HCT116 (cell line): ENCODE measurements around the gene PALMD. TPM values are rescaled to one million over a fixed set of nuclear protein-coding genes. Genes with fewer than 3 reads are reported as not detected.

Experiments
- ATAC-seq: fragments of 200-7000 bp; cut with Tn5 transposase; 2 replicates; pipeline ENCODE4 v1.9.1; 2020; ENCODE audit warnings: mild to moderate bottlenecking, moderate library complexity
- BruUV-seq: library from RNA; stranded (reverse); fragments of 400-500 nt; replicated peaks from 2 replicates; lab custom pipeline; 2021; lab: Mats Ljungman, UMichigan
- CTCF ChIA-PET: fragments of 300-600 bp; sonication (Branson Sonifier 250); formaldehyde crosslinking; loops from one replicate; lab custom pipeline; 2021; ENCODE audit warnings: antibody characterized with exemption; lab: Charles Lee
- POLR2A ChIA-PET: fragments of 300-600, 350-600 bp; sonication (Branson Sonifier 250); formaldehyde crosslinking; loops from one replicate; lab custom pipeline; 2021; ENCODE audit warnings: antibody characterized with exemption; lab: Charles Lee
- RAD21 ChIA-PET, 2 experiments: fragments of 300-600 bp; sonication (Branson Sonifier 250); formaldehyde crosslinking; loops; one replicate each; lab custom pipeline; 2023; ENCODE audit warnings: low total read pairs in 2 of 2; ENCODE audit not compliant: uncharacterized antibody in 2 of 2, unreplicated experiment in 2 of 2, low non-redundant PET in 1 of 2; lab: Charles Lee
- DNase-seq: peaks from one replicate; pipeline ENCODE4 v3.0.0-alpha.2; 2010; ENCODE audit warnings: low read depth, low spot score
- H2AFZ ChIP-seq: fragments of 200-600 bp; shearing (Covaris generic), sonication (generic); 2 replicates; pipeline ENCODE4 v1.6.1; 2017; ENCODE audit warnings: low read depth, mixed run types, mixed read lengths, antibody characterized with exemption, low read length; ENCODE audit not compliant: poor library complexity, severe bottlenecking
- H3K27ac ChIP-seq: 2 replicates; pipeline ENCODE4 v1.5.1; 2012; ENCODE audit warnings: low read depth, low read length
- H3K27me3 ChIP-seq: fragments of 200-600 bp; sonication (generic); 2 replicates; pipeline ENCODE4 v1.6.1; 2016; ENCODE audit warnings: mixed run types, low read length, mixed read lengths; ENCODE audit not compliant: insufficient read depth
- H3K36me3 ChIP-seq, 2 experiments: fragments of 200-500 bp in 1 of 2; fragments of 200-600 bp in 1 of 2; sonication (Bioruptor generic) in 1 of 2; sonication (generic) in 1 of 2; 2 replicates each; pipeline versions ENCODE4 v1.5.1 to v1.6.1; 2014 to 2016; ENCODE audit warnings: low read length in 2 of 2, inconsistent platforms in 1 of 2, mixed read lengths in 1 of 2, mixed run types in 1 of 2; ENCODE audit not compliant: insufficient read depth in 2 of 2, control insufficient read depth in 1 of 2
- H3K4me1 ChIP-seq, 2 experiments: fragments of 200-600 bp in 1 of 2; sonication (generic) in 1 of 2; 2 replicates each; pipeline versions ENCODE4 v1.5.1 to v1.6.1; 2012 to 2017; ENCODE audit warnings: low read length in 2 of 2, inconsistent platforms in 1 of 2, mild to moderate bottlenecking in 1 of 2, mixed read lengths in 1 of 2, mixed run types in 1 of 2, moderate library complexity in 1 of 2; ENCODE audit not compliant: insufficient read depth in 2 of 2, control insufficient read depth in 1 of 2
- H3K4me2 ChIP-seq: fragments of 200-600 bp; sonication (generic); 2 replicates; pipeline ENCODE4 v1.6.1; 2017; ENCODE audit warnings: mixed run types, low read length, mixed read lengths
- H3K4me3 ChIP-seq, 2 experiments: fragments of 200-600 bp in 1 of 2; sonication (generic) in 1 of 2; replicated peaks in 1 of 2; 2 replicates each; pipeline ENCODE4 v1.5.1; 2011 to 2016; ENCODE audit warnings: low read length in 2 of 2, control low read depth in 1 of 2, low read depth in 1 of 2, mild to moderate bottlenecking in 1 of 2, mixed read lengths in 1 of 2, mixed run types in 1 of 2
- H3K79me2 ChIP-seq: fragments of 200-600 bp; sonication (generic); 2 replicates; pipeline ENCODE4 v1.6.1; 2017; ENCODE audit warnings: mild to moderate bottlenecking, mixed run types, low read length, moderate library complexity, mixed read lengths; ENCODE audit not compliant: insufficient read depth
- H3K9ac ChIP-seq: fragments of 200-600 bp; sonication (generic); 2 replicates; pipeline ENCODE4 v1.6.1; 2016; ENCODE audit warnings: low read length, mixed read lengths
- H3K9me2 ChIP-seq: fragments of 200-600 bp; sonication (generic), shearing (Covaris generic); 2 replicates; pipeline ENCODE4 v1.6.1; 2017; ENCODE audit warnings: mixed run types, mild to moderate bottlenecking, moderate library complexity; ENCODE audit not compliant: insufficient read depth
- H3K9me3 ChIP-seq, 2 experiments: fragments of 200-500 bp in 1 of 2; fragments of 200-600 bp in 1 of 2; sonication (Bioruptor generic) in 1 of 2; sonication (generic) in 1 of 2; 2 replicates each; pipeline ENCODE4 v1.6.1; 2014 to 2017; ENCODE audit warnings: low read length in 2 of 2, mixed read lengths in 2 of 2, inconsistent platforms in 1 of 2, low read depth in 1 of 2, mild to moderate bottlenecking in 1 of 2, mixed run types in 1 of 2, moderate library complexity in 1 of 2; ENCODE audit not compliant: control insufficient read depth in 1 of 2, insufficient read depth in 1 of 2
- H4K20me1 ChIP-seq: fragments of 200-600 bp; sonication (generic), shearing (Covaris generic); 2 replicates; pipeline ENCODE4 v1.6.1; 2017; ENCODE audit warnings: mixed run types, mild to moderate bottlenecking, moderate library complexity; ENCODE audit not compliant: insufficient read depth
- EZH2 ChIP-seq: fragments of 200-600 bp; sonication (generic); IDR thresholded peaks from 2 replicates; pipeline ENCODE4 v1.6.1; 2017; ENCODE audit warnings: antibody characterized with exemption, mixed run types
- JUND ChIP-seq: IDR thresholded peaks from 2 replicates; pipeline ENCODE4 v1.6.1; 2012
- SRF ChIP-seq: IDR thresholded peaks from 2 replicates; pipeline ENCODE4 v1.6.1; 2012; ENCODE audit warnings: low read depth
- TCF7L2 ChIP-seq: IDR thresholded peaks from 2 replicates; pipeline ENCODE4 v1.7.0; 2011; ENCODE audit warnings: borderline replicate concordance, inconsistent platforms; ENCODE audit not compliant: insufficient read depth, insufficient read length; ENCODE audit errors: extremely low read depth
- ZNF274 ChIP-seq: fragments of 200-500 bp; sonication (Bioruptor generic); IDR thresholded peaks from 2 replicates; pipeline ENCODE4 v1.6.1; 2014; ENCODE audit warnings: mild to moderate bottlenecking, low read depth, low read length, inconsistent platforms
- intact Hi-C: fragments of 100-400 bp; cut with micrococcal nuclease; formaldehyde crosslinking; loops from 2 replicates; pipeline ENCODE4 v1.10.0; 2022
- total RNA-seq: library from RNA; stranded (reverse); gene quantifications from one replicate; pipeline ENCODE4 v1.2.1, GENCODE V29; 2021; ENCODE audit not compliant: unreplicated experiment
- TF ChIP-seq, protein P1 (sequence below): IDR thresholded peaks from 2 replicates; pipeline ENCODE4 v1.6.1; 2011; ENCODE audit warnings: mild to moderate bottlenecking, low read length, moderate library complexity; ENCODE audit not compliant: insufficient replicate concordance; ENCODE audit errors: extremely low read depth
- TF ChIP-seq, protein P2 (sequence below), 3 experiments: fragments of 200-600 bp in 1 of 3; sonication (generic) in 1 of 3; IDR thresholded peaks in 2 of 3; conservative IDR thresholded peaks in 1 of 3; 2 replicates each; pipeline ENCODE4 v1.5.1; 2012 to 2017; ENCODE audit warnings: low read depth in 2 of 3, low read length in 2 of 3, antibody characterized with exemption in 1 of 3, borderline replicate concordance in 1 of 3, control low read depth in 1 of 3, mild to moderate bottlenecking in 1 of 3, mixed read lengths in 1 of 3, mixed run types in 1 of 3, moderate library complexity in 1 of 3; ENCODE audit not compliant: insufficient read depth in 1 of 3
- TF ChIP-seq, protein P3 (sequence below): IDR thresholded peaks from 2 replicates; pipeline ENCODE4 v1.6.1; 2012; ENCODE audit warnings: low read depth
- TF ChIP-seq, protein P4 (sequence below): IDR thresholded peaks from 2 replicates; pipeline ENCODE4 v1.6.1; 2012

Gene PALMD
- total RNA-seq, 1 experiment from 2014 or later = 0.12 TPM

DNA sequence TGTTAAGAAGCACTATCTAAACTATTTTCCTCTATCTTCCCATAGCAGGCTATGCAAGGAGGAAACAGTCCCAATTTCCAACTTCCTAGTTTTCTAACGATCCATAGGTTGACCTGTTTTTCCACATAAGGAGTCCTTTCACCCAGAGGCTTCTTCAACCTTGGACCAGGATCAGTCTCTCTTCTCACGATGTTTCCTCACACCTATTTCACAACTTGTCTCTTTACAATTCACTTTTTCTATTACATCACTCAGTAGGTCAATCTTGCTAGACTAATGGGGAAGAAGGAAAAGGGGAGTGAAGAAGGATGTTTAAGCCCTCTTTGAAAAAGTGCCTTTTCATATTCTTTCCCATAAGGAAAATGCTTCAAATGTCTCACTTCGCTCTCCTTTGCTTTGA is 15.9 kb downstream of the PALMD start (continued):
- TF ChIP-seq, protein P1, sequence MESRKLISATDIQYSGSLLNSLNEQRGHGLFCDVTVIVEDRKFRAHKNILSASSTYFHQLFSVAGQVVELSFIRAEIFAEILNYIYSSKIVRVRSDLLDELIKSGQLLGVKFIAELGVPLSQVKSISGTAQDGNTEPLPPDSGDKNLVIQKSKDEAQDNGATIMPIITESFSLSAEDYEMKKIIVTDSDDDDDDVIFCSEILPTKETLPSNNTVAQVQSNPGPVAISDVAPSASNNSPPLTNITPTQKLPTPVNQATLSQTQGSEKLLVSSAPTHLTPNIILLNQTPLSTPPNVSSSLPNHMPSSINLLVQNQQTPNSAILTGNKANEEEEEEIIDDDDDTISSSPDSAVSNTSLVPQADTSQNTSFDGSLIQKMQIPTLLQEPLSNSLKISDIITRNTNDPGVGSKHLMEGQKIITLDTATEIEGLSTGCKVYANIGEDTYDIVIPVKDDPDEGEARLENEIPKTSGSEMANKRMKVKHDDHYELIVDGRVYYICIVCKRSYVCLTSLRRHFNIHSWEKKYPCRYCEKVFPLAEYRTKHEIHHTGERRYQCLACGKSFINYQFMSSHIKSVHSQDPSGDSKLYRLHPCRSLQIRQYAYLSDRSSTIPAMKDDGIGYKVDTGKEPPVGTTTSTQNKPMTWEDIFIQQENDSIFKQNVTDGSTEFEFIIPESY = no peak

DNA sequence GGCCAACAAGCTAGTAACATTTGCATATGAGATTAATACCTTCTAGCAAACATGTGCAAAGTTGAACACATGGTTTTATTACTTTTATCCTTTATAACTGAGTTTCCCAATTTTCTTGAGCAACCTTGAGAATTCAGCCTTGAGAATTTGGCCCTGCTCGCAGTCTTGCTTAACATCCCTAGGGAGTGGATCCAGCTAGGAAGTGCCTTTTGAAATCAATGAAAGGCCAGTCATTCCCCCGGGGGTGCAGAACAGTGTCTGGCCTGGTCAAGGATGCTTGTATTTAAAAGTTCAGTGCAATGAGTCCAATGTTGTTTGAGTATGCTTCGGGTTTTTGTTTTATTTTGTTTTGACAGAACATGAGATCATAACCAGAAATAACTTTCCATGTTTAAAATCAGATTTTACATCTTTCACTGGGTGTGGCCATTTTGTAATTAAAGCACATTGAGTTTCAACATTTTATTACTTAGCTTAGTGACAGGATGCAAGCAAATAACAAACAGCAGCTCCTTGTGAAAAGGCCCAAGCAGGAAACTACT is 16.7 kb downstream of the PALMD start:
- no peak overlapping the region for H3K4me3 ChIP-seq
- H3K79me2 ChIP-seq = no peaks in the 10 kb centered on the region
- no peaks in the 10 kb centered on the region for H3K9me3 ChIP-seq
- no TSS peak for BruUV-seq
- ChIA-PET CTCF (no interaction called here), RAD21 (no interaction called here), POLR2A (no interaction called here)
- TF ChIP-seq TCF7L2 = no peak
- no peak overlapping the region for H3K4me2 ChIP-seq
- no peaks in the 10 kb centered on the region for H3K36me3 ChIP-seq
- DNase-seq = no peak
- no peak overlapping the region for H3K9ac ChIP-seq
- no peaks in the 10 kb centered on the region for H4K20me1 ChIP-seq
- intact Hi-C loops = no loop called here
- H2AFZ ChIP-seq = no peak overlapping the region
- H3K27ac ChIP-seq = no peak overlapping the region
- no peaks in the 10 kb centered on the region for H3K27me3 ChIP-seq
- no peaks in the 10 kb centered on the region for H3K9me2 ChIP-seq
- H3K4me1 ChIP-seq = no peaks in the 10 kb centered on the region
- ATAC-seq = no peak

DNA sequence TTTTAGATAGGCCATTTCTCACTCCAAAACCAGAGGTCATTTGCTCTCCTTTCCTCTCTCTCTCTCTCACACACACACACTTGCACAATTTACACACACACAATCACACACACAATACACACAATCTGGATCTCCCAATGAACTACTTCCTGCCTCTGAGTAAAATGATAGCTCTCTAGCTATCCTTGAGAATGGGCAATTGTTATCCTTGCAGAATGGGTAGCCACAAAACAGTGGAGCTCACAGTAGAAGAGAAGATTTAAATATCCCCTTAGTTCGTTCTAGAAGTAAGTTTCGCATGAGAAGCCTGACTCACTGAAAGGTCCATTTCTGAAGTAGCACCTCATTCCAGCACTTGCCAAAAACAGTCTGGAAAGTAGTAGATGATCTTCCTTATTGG is 17.6 kb downstream of the PALMD start:
- no peak overlapping the region for H3K27ac ChIP-seq
- no peak overlapping the region for H2AFZ ChIP-seq
- no TSS peak for BruUV-seq
- no peak for TF ChIP-seq ZNF274
- TF ChIP-seq, protein P2, sequence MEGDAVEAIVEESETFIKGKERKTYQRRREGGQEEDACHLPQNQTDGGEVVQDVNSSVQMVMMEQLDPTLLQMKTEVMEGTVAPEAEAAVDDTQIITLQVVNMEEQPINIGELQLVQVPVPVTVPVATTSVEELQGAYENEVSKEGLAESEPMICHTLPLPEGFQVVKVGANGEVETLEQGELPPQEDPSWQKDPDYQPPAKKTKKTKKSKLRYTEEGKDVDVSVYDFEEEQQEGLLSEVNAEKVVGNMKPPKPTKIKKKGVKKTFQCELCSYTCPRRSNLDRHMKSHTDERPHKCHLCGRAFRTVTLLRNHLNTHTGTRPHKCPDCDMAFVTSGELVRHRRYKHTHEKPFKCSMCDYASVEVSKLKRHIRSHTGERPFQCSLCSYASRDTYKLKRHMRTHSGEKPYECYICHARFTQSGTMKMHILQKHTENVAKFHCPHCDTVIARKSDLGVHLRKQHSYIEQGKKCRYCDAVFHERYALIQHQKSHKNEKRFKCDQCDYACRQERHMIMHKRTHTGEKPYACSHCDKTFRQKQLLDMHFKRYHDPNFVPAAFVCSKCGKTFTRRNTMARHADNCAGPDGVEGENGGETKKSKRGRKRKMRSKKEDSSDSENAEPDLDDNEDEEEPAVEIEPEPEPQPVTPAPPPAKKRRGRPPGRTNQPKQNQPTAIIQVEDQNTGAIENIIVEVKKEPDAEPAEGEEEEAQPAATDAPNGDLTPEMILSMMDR (IDR thresholded peaks at IDR 0.05 in 2 of 3, conservative IDR thresholded peaks at IDR 0.05 in 1 of 3; ENCODE audit: borderline replicate concordance in 1 of 3, insufficient read depth in 1 of 3, low read depth in 2 of 3, low read length in 2 of 3) = no peak
- TF ChIP-seq EZH2 = no peak
- TF ChIP-seq, protein P3, sequence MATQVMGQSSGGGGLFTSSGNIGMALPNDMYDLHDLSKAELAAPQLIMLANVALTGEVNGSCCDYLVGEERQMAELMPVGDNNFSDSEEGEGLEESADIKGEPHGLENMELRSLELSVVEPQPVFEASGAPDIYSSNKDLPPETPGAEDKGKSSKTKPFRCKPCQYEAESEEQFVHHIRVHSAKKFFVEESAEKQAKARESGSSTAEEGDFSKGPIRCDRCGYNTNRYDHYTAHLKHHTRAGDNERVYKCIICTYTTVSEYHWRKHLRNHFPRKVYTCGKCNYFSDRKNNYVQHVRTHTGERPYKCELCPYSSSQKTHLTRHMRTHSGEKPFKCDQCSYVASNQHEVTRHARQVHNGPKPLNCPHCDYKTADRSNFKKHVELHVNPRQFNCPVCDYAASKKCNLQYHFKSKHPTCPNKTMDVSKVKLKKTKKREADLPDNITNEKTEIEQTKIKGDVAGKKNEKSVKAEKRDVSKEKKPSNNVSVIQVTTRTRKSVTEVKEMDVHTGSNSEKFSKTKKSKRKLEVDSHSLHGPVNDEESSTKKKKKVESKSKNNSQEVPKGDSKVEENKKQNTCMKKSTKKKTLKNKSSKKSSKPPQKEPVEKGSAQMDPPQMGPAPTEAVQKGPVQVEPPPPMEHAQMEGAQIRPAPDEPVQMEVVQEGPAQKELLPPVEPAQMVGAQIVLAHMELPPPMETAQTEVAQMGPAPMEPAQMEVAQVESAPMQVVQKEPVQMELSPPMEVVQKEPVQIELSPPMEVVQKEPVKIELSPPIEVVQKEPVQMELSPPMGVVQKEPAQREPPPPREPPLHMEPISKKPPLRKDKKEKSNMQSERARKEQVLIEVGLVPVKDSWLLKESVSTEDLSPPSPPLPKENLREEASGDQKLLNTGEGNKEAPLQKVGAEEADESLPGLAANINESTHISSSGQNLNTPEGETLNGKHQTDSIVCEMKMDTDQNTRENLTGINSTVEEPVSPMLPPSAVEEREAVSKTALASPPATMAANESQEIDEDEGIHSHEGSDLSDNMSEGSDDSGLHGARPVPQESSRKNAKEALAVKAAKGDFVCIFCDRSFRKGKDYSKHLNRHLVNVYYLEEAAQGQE = no peak
- TF ChIP-seq SRF = no peak
- TF ChIP-seq, protein P4, sequence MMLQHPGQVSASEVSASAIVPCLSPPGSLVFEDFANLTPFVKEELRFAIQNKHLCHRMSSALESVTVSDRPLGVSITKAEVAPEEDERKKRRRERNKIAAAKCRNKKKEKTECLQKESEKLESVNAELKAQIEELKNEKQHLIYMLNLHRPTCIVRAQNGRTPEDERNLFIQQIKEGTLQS = no peak
- no peak for TF ChIP-seq TCF7L2
- no peak for TF ChIP-seq JUND
- no peaks in the 10 kb centered on the region for H3K9me3 ChIP-seq
- CTCF ChIA-PET = no interaction called here
- ATAC-seq = no peak
- H3K9me2 ChIP-seq = no peaks in the 10 kb centered on the region
- H3K36me3 ChIP-seq = no peaks in the 10 kb centered on the region
- H3K4me3 ChIP-seq = no peak overlapping the region
- no peak overlapping the region for H3K4me2 ChIP-seq
- RAD21 ChIA-PET = no interaction called here
- H3K4me1 ChIP-seq = no peaks in the 10 kb centered on the region
- H3K27me3 ChIP-seq = no peaks in the 10 kb centered on the region
- POLR2A ChIA-PET = no interaction called here
- DNase-seq = no peak
- H3K9ac ChIP-seq = no peak overlapping the region
- no peaks in the 10 kb centered on the region for H4K20me1 ChIP-seq
- no peaks in the 10 kb centered on the region for H3K79me2 ChIP-seq
- intact Hi-C loops = no loop called here
